ENCODE data around the gene SLAMF9.

SLAMF9 gene

DNA sequence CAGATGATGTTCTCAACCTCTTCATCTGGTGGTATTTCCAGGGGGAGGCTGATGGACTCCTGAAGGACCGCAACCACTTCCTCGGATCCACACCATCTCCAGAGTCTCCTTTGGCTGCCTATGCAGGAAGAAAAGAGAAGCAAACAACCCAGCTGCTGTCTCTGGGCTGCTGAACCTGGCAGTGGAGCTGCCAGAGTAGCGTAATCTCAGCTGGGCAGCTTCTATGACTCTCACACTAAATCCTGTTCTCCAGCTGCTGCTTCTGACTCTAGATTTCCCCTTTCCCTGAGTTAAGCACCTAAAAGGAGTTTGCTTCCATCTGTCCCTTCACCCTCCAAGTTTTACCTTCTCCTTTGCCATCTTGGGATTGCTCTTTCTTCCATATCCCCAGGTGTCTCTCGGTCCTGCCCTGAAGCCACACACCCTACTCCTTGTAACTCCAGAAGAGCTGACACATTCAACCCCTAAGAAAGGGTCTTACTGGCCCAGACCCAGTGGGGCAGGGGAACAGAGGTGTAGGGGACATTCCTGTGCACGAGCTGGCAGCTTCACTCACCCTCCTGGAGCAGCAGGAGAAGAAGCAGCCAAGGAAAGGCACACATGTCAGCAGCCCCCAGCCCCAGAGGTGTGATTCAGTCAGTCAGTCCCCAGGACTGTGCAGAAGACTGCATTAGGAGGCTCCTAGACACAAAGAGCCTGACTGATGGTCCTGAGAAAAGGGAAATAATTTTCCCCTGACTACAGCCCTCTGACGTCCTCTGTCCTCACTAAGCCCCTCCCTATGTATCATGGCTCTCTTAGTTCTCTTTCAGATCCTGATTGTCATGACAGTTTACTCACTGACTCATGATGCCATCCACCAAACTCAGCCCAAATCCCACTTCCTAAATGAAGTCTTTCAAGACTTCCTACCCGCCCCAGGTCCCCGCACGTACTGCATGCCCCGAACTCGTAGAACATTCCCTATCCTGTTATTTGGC lies at the start of gene SLAMF9:
SLAMF9 (minus strand) TSS at position 702 of the 980 bp plus-strand sequence; CDS start at position 602, 100 bp downstream.
- no peak for DNase-seq (ENCODE audit: low read depth in 3 of 3, low spot score in 1 of 3)

DNA sequence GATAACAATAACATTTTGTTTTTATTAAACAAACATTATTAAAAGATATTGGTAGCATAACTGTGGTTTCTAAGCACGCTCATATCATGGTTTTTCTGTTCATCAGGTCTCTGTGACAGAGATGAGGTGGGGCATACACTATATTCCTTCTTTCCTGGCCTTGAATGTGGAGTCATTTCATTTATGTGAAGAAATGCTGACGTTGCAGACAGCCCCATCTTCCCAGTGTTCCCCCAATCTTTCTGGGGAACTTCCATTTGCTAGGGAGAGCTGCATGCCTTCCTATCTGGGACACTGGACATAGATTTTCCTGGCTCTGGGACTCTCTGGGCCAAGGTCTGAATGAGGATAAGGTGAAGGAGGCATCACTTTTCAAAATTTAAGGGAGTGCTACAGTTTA lies 47.4 kb upstream of the SLAMF9 start:
- DNase-seq (ENCODE audit: low read depth in 3 of 3, low spot score in 1 of 3), result no peak

DNA sequence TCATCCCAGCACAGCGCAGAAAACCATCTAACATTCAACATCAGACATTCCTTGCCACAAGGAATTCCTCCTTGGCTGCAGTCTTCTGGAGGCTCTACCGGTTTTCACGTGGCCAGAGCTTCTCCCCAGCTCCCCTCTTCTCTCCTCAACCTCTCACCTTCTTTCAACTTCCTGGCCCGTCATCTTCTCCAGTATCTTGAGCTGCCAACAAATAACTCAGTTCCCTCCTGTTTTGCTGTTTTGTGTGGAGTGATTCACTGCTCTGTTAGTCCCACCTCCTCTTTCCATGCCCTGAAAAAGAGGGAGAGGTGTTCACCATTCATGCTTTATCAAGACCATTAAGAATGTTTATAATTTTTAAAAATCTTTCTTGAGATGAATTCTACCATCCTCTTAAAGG lies 45.2 kb upstream of the SLAMF9 start:
- no peak for DNase-seq (ENCODE audit: low read depth in 3 of 3, low spot score in 1 of 3)

DNA sequence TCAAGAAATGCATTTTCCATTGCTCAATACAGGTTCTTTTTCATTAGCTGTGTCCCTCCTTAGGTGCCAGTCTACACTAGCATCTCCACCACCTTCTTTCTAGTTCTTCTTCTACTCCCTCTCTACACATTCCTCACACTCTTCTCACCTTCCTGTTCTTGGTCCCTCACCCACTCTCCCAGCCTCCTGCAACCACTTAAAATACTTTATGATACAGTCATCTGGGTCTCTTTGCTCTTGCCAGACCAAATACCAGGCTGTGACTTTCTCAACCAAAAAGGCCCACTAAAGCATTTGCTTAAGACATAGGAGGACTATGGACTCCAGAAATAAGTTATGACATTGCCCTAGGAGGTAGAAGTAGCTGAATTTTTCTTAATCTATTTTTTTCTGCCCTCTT lies 42.6 kb upstream of the SLAMF9 start:
- no peak for DNase-seq (ENCODE audit: low read depth in 3 of 3, low spot score in 1 of 3)

DNA sequence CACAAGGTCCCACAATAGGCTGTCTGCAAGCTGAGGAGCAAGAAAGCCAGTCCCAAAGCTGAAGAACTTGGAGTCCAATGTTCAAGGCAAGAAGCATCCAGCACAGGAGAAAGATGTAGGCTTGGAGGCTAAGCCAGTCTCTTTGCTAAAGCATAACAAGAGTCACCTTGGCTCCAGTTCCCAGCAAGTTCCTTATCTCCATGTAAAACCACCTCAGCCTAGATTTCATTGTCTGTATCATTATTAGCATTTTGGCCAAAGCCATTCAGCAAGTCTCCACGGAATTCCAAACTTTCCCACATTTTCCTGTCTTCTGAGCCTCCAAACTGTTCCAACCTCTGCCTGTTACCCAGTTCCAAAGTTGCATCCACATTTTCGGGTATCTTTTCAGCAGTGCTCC lies 40.9 kb upstream of the SLAMF9 start:
- DNase-seq (ENCODE audit: low read depth in 3 of 3, low spot score in 1 of 3), result no peak

DNA sequence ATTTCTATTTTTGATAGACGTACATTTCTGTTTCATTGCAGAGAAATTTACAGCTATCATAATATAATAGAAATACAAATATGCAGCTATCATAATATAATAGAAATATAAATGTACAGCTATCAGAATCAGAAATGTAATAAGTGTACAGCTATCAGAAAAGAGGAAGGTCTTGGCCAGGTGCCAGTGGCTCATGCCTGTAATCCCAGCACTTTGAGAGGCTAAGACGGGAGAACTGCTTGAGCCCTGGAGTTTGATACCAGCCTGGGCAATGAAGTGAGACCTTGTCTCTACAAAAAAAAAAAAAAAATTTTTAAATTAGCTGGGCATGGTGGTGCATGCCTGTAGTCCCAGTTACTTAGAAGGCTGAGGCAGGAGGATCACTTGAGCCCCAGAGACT lies 39.9 kb upstream of the SLAMF9 start:
- DNase-seq (ENCODE audit: low read depth in 3 of 3, low spot score in 1 of 3), result no peak

DNA sequence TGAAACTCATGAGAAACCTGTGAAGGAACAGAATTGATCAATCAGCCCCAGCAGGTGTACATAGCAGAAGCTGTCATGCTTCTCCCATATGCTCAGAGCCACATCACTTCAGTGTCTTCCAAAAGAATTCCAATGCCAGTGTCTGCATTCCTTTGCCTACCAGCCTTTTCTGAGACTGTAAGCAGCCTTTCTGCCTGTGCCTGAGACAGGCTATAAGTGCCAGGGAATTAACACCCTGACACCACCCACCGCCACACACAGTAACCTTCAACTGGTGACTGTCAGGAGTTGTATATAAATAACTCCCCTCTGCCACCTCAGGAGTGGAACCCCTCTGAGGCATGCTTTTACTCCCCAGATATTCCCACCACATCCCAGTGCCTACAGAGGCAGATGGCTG lies 38.1 kb upstream of the SLAMF9 start:
- DNase-seq (ENCODE audit: low read depth in 3 of 3, low spot score in 1 of 3), result no peak

DNA sequence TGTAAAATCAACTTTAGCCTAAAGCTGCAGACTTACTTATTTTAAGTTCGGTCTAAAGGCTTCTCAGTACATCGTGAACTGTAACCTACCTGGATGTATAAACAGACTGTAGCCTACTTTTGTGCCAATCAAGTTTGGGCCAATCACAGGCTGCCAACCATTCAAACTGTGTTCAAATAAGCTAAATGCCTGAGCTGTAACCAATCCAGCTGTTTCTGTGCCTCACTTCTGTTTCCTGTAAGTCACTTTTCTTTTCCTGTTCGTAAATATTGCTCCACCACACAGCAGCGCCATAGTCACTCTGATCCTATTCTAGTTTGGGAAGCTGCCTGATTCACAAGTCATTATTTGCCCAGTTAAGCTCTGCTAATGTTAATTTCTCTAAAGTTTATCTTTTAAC lies 37.5 kb upstream of the SLAMF9 start:
- DNase-seq (ENCODE audit: low read depth in 3 of 3, low spot score in 1 of 3), result no peak

DNA sequence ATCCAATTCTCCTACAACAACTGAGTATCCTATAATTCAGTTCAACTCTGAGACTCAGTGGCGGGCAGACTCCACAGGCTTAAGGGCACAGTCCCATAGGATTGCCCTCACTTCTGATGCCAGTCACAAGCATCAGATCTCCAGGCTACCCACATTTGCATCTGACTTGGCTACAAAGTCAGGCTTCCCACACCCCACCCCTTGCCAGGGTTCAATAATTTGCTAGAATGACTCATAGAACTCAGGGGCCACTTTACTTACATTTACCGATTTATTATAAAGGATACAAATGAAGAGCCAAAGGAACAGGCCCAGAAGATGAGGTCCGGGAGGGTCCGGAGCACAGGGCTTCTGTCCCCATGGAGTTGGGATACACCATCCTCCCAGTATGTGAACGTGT lies 36.0 kb upstream of the SLAMF9 start:
- DNase-seq (ENCODE audit: low read depth in 3 of 3, low spot score in 1 of 3), result no peak

DNA sequence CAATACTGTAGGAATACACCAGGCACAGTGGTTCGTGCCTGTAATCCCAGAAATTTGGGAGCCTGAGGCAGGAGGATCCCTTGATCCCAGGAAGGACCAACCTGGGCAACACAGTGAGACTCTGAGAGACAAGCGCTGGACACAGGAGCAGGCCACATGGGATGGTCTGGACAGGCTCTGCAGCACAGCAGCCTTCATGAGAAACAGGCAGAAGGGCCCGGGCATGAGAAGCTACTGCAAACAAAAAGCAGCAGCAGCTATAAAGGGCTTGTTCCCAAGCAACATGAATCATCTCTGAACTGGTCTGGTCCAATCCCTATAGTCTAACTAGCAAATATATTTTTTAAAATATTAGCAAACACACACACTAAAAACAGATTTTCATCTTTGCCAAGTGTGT lies 35.5 kb upstream of the SLAMF9 start:
- DNase-seq (ENCODE audit: low read depth in 3 of 3, low spot score in 1 of 3), result no peak

DNA sequence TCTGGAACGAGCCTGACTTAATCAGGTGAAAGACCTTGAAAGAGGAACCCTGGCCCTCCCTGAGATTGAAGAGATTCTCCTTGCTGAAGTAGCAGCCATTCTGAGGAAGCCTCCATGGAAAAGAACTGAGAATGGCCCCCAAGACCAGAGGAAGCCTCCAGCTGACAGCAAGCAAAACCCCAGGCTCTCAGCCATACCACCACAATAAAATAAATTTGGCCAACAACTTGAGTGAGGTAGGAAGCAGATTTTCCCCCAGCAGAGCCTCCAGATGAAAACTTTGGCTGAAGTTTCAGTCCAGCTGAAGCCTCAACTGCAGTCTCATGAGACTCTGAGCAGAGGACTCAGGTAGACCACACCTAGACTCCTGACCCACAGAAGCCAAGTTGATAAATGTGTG lies 34.0 kb upstream of the SLAMF9 start:
- no peak for DNase-seq (ENCODE audit: low read depth in 3 of 3, low spot score in 1 of 3)

DNA sequence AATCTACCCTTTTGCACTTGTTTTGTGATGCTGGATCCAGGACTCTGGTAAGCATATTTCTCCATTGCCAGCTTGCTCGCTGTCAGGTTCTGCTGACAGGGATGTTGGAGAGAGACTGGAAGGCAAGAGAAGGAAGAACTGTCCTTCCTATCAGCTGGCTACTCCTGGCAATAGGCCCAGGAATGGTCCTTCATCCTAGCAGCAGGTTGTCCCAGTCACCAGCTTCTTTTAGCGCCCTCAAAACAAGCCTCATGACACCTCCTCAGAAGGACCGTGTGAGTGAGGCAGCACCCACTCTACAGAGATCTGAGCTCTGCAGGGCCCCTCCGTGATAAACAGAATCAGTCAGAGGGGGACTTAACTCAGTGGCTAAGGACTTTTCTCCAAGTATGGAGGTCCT lies 33.1 kb upstream of the SLAMF9 start:
- DNase-seq (ENCODE audit: low read depth in 3 of 3, low spot score in 1 of 3), result no peak

DNA sequence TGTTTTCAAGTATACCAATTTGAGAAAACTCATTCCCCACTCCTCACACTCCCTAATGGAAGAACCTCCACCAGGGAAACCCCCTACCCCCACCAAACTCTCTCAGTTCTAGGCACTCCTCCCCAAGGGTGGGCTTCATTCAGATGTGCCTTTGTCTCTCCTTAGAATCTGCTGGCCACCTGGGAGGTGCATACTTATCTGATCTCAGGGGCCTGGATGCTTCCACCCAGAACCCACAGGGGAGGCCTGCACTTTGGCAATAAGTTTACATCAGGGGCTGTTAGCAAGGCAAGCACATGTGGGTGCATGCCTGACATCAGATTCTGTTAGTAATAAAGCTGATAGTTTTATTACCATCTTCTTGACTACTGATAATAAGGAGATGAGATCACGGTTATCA lies 32.5 kb upstream of the SLAMF9 start:
- no peak for DNase-seq (ENCODE audit: low read depth in 3 of 3, low spot score in 1 of 3)

DNA sequence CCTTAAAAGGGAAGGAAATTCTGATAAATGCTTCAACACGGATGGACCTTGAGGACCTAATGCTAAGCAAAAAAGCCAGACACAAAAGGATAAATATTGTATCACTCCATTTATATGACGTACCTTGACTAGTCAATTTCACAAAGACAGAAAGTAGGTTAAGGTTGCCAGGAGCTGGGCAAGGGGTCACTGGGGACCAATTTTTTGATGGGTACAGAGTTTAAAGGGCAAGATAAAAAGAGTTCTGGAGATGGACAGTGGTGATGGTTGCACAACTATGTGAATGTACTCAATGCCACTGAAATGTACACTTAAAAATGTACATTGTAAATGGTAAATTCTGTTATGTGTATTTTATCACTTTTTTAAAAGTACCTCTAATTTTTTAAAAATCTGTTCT lies 32.1 kb upstream of the SLAMF9 start:
- no peak for DNase-seq (ENCODE audit: low read depth in 3 of 3, low spot score in 1 of 3)

DNA sequence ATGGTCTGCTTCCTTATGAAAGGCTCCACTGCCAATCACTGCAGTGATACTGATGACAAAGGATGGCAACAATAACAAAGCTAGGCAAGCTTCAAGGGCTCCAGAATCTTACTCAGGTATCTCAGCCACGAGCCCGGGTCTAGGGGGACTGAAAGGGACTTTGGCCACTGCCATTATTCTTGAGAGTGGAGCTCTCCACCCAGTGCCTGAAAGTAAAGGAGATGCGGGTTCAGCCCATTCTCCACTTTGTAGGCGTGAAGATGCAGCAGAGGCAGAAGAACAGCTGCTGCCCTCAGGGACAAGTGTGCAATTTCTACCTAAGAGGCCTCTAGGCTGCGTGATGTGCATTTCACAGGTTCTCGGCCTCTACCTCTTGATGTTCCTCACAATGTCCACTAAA lies 31.4 kb upstream of the SLAMF9 start:
- DNase-seq (ENCODE audit: low read depth in 3 of 3, low spot score in 1 of 3), result no peak

DNA sequence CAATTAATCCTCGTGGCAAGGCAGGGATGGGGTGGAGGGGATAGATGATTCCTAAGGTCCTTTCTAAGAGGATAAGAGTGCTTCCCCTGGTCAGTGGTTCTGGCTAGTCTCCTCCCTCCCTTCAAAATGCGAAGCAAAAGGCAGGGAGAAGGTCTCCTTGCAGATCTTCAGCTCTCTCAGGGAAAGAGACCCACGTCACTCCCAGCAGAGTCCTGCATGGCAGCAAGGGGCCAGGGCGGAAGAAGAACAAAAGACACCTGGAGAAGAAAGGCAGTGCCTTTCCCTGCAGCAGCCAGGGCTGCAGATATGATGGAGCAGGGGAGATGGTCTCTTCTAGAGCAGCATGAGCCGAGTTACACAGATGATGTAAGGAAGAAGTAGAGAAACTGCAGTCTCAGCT lies 29.6 kb upstream of the SLAMF9 start:
- DNase-seq (ENCODE audit: low read depth in 3 of 3, low spot score in 1 of 3), result no peak

DNA sequence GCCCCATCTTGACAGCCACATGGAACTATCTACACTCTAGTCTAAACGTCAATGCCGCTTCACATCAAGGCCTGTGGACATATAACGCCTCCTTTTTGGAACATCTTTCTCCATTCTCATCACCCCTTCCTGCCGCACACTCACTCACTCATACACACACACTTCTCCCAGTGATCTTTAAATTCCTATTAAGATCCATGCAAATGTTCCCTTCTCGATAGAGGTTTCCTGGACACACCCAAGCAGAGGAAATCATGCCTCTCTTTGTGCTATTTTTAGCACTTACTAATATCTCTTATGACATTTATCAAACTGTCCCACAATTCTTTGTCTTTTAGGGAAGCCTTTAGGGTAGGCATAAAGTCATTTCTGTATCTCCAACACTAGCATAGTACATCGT lies 28.2 kb upstream of the SLAMF9 start:
- DNase-seq (ENCODE audit: low read depth in 3 of 3, low spot score in 1 of 3), result no peak

DNA sequence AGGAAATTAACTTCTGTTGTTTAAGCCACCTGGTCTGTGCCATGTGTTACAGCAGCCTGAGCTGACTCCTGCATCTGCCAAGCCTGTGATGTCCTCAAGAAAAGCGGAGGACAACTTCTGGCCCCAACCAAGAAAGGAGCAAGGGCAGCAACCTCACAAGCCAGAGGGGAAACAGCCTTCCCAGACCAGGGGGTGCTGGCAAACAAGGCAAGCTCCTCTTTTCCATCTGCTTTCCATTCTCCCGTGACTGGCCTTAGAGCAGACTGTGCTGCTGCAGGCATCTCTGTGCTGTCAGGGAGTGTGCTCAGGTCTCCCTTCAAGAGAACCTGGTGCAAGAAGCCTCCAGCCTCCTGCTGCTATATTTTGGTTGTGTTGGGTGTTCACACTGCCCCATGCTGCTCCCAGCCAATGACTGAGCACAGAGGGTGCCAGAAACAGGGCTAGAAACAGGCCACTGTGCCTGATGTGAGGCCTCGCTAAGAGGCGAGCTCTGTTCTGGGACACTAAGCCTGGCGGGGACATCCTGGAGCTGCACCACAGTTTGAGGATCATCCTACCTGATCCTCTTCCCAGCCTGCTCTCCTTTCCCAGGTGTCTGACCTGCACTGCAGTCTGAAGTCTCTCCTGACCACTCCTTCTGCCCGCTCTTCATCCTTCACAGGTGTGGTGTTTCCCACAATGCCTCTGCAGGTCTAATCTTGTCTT lies 27.5 kb upstream of the SLAMF9 start:
- no peak for DNase-seq (ENCODE audit: low read depth in 3 of 3, low spot score in 1 of 3)

DNA sequence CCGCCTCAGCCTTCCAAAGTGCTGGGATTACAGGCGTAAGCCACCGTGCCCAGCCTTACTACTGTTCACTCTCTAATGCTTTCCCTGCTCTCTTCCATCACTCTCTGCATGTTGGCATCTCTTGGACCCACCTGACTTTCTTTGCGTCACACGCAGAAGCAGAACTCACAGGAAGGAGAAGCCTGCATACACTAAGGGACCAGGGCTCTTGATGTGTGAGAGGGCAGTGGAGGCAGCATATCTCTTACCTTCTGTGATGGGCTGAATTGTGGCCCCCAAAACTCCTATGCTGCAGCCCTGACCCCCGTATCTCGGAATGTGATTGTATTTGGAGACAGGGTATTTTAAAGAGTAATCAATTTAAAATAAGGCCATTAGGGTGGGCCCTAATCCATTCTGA lies 26.7 kb upstream of the SLAMF9 start:
- no peak for DNase-seq (ENCODE audit: low read depth in 3 of 3, low spot score in 1 of 3)

DNA sequence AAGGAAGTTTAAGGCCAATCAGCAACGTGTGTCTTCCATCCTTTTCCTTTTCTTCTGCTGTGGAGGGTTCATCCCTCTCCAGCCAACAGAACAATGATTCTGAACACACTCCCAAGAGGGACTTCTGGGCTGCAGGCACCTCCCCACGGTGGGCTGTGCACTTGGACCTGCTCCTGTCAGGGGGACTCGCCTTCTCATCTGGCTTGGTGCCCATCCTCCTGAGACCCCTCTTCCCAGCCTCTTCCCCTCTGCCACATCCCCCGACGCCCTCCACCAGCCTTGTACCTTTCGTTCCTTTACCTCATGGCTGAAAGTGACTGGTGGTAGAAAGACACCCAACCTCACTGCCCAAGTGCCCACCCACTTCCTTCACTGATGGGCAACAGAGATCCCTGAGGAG lies 26.0 kb upstream of the SLAMF9 start:
- no peak for DNase-seq (ENCODE audit: low read depth in 3 of 3, low spot score in 1 of 3)

DNA sequence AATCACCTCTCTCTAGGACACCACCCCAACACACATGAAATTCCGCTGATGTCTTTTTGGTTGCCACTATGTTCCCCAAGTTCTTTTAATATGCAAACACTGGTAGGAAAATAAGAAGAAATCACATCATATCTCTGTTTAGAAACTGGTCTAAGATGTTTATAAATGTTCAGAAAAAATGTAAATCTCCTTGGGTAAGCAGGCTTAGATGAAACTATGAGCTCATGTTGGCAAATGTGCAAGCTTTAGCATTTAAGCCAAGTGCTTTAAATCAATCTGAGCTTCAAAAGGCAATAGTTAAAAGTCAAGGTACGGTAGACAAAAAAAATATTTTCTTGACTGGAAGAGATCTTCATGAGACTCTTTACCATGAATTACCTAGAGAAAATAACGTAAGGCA lies 25.2 kb upstream of the SLAMF9 start:
- DNase-seq (ENCODE audit: low read depth in 3 of 3, low spot score in 1 of 3), result no peak

DNA sequence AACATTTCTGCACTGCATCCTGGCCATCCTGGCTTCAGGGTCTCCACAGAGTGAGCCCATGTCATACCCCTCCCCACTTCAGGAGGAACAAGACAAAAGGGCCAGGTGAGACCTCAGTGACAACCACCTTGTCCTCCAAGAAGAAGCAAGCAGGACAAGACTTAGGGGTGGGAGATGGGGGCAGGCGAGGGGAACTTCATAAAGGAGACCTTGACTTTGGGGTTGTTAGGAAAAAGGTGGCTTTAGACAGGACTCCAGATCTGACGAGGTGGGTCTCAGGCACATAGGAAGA lies 24.0 kb upstream of the SLAMF9 start:
- no peak for DNase-seq (ENCODE audit: low read depth in 3 of 3, low spot score in 1 of 3)
